ENCODE data around the gene ADAMTS4.

The ADAMTS4 gene

DNA sequence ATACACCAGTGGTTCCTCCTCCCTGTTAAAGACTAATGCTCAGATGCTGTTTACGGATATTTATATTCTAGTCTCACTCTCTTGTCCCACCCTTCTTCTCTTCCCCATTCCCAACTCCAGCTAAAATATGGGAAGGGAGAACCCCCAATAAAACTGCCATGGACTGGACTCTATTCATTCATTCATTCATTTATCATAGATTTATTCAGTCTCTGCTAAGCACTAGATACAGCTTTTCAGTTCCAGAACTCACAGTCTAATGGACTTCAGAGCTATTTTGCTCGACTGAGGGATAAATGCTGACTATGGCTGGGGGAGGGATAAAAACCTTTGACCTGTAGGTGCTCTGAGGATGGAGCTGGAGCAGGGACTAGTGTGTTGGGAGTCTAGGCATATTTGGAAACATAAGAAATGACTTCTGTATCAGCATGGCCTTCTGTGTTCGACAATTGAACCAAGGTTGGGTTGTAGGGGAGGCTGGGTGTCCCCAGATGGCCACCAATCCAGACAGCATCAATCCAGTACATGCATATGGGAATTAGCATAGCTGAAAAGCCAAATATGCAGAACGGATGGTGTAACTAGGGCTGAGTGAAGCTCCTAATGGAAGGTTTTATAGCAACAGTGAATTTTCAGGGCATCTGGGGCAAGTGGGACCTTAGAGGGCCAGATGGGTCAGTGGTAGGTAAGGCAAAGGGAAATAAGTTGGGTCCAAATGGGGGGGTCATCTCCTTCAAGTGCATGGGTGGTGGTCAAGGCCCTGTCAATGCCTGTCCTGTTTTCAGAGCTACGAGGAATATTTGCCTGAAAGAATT is 20.4 kb upstream of the ADAMTS4 start:
- no peak for DNase-seq

DNA sequence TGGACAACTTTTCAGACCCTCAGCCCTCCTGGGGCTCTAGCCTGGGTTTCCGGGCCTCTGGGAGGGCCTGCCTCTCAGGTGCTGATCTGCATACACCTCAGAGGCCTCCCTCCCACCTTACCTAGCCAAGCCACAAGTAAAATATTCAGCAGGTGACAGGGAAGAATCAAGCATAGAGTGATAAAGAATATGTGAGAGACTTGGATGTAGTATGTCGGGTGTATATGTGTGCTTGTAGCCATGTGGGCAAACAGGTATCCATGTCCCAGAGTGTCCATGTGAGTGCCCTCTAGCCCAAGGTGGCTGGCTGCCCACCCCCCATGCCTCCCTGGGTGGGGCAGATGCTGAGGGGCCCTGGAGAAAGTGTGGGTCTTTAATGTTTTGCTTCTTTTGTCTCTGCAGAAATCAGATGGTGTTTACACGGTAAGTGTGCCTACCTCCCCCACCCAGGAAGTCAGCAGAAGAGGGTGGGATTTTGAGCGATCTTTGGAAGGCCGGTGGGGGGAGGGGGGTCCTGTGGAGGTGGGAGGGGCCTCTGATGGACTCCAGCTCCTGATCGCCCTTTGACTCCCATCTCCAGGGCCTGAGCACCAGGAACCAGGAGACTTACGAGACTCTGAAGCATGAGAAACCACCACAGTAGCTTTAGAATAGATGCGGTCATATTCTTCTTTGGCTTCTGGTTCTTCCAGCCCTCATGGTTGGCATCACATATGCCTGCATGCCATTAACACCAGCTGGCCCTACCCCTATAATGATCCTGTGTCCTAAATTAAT is 19.6 kb upstream of the ADAMTS4 start:
- no peak for DNase-seq

DNA sequence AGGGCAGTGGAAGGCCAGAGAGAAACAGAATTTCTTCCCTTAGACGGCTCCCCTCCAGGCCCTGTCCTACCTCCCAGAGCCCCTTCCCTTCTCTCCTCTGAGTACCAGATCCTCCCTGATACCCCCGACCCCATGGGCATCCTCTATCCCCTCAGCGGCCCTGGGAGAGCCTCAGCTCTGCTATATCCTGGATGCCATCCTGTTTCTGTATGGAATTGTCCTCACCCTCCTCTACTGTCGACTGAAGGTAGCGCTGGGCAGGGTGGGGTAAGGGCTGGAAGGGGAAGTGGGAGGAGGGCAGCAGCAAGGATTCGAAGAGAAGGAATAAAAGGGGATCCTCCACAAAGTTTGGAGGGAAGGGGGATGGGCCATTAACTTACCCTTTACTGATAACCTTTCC is 19.0 kb upstream of the ADAMTS4 start:
- DNase-seq: no peak

DNA sequence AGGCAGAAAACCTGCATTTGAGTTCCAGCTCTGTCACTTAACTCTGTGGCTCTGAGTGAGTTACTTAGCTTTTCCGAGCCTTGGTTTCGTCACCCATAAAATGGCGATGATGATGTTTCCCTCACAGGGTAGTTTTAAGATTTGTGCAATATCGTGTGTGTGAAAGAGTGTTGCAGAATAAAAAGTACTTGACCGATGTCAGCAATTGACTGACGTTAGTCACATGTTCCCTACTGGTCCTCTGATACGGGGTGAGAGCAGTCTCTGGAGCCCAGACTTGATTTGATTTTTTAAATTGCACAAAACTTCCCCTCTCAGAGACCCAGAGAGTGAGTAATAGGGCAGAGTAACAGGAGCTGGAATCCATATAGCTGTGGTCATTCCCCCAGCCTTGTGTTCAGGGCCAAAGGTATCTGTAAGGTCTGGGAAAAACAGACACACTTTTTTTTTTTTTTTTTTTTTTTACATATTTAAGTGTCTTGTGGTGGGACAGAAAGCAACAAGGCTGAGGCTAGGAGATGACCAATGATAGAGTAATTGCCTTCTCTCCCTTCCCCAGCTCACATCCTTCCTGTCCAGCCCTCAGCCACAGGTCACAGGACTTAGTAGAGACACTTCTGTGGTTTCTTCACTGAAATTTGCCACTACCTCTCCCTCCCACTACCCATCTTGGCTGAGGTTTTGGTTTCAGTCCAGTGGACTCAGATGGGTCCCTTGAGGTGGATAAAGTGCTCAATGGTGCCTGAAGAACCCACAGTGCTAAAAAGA is 18.3 kb upstream of the ADAMTS4 start:
- DNase-seq: peak; percentile 14

DNA sequence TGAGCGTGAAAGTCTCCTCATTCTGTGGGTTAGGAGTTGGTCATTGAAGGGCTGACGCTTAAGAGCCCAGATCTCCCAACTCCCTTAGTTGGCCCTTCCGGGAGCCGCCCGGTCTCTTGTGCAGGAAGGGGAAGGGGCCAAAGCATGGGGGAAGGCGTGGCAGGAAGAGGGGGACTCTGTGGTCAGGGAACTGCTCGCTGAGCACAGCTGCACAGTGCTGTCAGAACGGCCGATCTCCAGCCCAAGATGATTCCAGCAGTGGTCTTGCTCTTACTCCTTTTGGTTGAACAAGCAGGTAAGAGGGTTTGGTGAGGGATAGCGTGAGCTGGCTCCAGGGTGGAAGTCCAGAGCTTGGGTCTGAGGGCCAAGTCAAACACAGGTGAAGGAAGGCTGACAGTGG is 16.2 kb upstream of the ADAMTS4 start, which contains the start of gene FCER1G:
TSS of gene FCER1G (plus strand) at position 220 of the 400 bp plus-strand sequence. CDS start at position 247, 27 bp downstream.
- no peak for DNase-seq

DNA sequence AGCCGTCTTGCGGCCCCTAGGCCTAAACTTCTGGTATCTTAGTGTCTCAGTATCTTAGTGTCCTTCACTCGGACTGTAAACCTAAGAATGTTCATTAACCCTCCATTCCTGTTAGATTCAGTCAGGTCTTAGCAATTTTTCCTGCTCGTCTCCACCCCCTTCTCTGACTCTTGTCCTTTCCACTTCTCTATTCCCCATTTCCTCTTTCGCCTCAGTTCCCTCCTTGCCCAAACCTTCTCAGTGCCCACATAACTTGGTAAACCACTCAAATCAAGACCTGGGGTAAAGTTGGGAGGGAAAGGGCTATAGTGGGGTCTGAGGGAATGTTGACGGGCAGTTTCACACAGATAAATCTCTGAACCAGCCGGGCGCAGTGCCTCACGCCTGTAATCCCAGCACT is 15.5 kb upstream of the ADAMTS4 start:
- DNase-seq: no peak

DNA sequence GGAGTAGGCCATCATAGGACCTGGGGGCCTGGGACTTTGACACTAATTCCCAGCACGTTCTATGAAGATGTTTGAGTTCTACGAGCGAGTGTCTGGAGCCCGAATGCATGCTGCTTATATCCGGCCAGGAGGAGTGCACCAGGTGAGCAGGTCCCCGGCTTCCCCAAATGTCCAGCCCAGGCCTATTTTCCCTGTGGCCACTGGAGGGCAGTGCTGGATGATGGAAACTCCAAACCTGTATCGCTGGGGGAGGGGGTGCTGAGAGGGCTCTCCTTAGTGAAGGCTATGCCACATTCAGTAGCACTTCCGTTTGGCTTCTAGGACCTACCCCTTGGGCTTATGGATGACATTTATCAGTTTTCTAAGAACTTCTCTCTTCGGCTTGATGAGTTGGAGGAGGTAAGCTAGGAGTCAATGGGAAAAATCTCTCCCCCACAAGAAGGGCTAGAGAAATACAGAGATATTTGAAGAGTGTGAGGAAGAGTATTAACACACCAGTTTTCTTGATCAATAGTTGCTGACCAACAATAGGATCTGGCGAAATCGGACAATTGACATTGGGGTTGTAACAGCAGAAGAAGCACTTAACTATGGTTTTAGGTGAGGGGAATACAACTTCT is 11.0 kb upstream of the ADAMTS4 start:
- DNase-seq: peak; percentile 74

DNA sequence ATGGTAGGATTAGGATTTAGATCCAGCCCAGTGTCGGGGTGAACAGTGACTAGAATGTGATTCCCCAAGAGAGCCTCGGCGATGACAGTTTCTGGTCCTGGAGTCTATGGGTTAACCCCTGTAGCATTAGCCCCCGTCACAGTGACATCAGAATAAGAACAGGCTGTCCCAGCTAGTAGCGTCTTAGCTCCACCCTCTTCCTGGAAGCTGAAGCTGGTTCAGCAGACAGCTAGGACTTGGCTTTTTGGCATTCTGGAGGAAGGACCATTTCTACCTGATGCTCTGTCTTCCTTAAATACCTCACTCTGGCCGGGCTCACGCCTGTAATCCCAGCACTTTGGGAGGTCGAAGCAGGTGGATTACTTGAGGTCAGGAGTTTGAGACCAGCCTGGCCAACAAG is 8.3 kb upstream of the ADAMTS4 start:
- DNase-seq: no peak

DNA sequence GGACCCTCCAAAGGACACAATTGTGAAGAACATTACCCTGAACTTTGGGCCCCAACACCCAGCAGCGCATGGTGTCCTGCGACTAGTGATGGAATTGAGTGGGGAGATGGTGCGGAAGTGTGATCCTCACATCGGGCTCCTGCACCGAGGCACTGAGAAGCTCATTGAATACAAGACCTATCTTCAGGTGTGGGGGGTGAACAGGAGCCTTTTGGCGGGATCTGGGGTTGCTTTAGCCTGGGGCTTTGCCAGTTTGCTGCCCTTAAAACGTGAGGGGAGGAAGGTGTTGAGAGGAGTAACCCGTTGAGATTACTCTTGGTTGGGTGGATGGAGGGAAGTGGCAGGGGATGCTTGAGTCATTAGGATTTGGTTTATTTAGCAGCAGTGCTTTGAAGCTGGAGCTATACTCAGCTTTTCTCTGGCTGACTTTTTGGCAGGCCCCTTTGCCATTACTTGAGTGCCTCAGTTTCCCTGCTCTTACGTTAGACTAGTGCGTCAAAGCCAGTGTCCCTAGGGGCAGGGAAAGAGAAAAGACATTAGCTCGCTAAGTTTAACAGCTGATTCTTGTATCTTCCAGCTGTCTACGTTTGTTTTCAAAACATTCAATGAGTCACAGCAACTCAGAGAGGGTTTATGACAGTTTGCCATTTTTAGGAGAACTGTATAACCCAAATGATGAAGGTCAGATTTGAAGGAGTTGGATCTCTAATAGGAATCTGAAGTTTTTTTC is 7.7 kb upstream of the ADAMTS4 start:
- DNase-seq: no peak

DNA sequence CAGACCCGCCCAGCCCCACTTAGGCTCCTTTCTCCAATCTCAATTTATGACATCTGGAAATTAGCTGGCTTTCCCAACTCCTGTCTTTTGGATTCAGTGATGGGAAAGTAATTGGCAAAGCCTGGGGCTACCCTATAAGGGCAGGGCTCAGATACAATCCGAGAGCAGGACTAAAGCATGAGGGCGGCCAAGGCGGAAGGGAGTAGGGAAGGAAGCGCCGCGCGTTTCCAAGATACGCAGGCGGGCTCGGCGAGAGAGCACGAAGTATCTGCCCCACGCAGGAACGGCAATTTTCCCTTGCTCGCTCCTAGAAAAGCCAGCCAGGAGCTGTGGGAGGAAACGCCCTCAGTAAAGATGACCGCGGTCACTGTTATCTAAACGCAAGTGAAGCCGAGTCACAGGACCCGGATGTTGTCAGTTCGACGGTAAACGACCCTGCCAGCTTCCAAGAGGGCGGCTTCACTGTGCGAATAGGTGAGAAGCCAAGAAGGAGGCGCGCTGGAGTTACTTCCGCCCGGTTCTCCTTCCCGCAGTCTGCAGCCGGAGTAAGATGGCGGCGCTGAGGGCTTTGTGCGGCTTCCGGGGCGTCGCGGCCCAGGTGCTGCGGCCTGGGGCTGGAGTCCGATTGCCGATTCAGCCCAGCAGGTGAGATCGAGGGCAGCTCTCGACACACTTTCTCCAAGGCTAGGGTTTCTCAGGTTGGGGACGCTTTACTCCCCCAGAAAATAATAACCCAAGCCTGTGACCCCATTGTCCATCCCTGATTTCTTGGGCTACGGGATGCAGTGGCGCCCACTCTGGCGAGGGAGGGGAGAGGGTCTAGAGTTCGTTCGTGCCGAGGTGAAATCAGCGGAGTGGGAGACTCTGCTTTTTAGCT is 3.2 kb upstream of the ADAMTS4 start, which contains the start of gene NDUFS2:
TSS of gene NDUFS2 (plus strand) at position 532 of the 877 bp plus-strand sequence. CDS start at position 551, 19 bp downstream.
- peak; percentile 96 for DNase-seq

DNA sequence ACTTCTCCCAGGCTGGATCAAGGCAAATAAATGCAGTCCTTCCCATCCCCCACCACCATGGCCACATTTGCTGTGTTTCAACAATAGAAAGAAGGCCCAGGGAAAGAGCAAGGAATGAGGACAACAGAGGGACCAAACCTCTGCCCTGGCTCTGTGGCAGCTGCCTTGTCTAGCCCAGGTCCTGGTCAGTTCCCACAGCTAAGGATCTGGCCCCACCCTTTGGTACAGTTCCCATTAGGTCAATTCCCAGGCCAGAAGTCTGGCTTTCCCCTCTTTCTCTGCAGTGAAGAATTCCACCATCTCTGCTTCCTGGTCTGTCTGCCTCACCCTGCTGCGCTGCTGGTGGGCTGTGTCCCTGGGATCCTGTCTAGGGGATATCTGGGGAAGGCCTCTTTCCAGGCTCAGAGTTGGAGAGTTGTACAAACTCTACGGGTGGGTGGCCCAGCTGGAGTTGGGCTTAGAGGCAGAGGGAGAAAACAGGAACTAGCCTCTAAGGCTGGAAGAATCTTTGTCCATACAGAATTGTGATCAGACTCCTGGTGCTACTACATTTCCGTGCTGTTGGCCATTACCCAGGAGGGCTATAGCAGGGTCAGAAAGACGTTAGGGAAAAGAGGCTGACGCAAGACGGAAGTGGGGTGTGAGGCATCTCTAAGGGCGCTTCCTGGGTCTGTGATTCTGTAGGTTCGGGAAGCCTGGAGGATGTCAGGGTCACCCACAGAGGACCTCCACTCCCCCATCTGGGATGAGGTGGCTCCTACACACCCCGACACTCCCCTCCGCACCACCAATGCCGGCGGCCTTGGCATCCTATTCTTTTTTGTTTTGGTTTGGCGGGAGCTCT is 2.4 kb upstream of the ADAMTS4 start:
- no peak for DNase-seq

DNA sequence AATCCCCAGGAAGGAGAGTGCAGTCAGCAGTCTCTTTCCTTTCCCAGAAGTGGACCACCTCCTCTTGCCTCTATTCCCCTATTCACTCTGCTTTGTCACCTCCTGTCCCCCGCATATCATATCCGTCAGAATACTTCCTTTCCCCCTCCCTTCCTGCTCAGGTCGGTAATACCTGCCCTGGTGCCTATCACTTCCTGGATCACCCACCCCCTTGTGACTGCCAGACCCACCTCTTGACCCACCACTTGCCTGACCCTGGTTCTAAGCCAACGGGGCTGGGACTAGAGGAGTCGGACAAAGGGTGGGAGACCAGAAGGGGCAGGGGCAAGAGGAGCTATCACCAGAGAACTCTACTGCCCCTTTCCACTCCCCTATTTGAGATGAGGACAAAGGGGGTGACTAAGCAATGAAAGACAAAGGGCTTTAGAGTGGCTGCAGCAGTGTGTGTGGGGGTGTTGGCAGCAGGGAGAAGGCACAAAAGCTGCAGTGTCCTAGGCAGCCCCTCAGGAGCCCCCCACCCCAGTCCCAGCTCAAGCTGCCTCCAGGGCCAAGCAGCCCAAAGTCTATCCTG is 1.7 kb upstream of the ADAMTS4 start:
- DNase-seq: no peak

DNA sequence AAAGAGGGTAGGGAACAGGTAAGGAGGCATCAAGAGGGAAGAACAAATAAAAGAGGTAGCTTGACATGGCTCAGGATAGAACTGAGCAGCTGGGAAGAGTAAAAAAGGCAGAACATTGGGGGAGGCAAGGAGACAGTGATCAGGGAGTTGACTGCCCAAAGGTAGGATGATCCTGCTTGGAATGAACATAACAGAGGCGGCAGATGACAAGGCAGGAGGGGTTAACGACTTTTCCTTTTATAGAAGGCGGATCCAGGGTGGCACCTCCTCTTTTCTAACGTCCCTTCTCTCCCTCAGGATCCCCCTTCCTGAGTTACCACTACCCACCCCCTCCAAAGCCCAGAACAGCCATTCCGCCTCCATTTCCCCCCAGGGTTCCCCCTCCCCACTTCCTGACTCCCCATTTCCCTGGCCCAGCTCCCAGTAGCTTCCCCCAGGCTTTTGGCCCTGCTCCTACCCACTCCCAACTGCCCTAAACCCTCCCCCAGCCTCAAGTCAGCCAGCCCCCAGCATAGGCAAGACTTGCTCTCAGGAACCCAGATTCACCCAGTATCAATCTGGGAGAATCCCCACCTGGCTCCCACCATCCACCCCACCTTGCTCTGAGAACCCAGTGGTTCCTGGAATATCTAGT is 769 bp upstream of the ADAMTS4 start:
- no peak for DNase-seq

DNA sequence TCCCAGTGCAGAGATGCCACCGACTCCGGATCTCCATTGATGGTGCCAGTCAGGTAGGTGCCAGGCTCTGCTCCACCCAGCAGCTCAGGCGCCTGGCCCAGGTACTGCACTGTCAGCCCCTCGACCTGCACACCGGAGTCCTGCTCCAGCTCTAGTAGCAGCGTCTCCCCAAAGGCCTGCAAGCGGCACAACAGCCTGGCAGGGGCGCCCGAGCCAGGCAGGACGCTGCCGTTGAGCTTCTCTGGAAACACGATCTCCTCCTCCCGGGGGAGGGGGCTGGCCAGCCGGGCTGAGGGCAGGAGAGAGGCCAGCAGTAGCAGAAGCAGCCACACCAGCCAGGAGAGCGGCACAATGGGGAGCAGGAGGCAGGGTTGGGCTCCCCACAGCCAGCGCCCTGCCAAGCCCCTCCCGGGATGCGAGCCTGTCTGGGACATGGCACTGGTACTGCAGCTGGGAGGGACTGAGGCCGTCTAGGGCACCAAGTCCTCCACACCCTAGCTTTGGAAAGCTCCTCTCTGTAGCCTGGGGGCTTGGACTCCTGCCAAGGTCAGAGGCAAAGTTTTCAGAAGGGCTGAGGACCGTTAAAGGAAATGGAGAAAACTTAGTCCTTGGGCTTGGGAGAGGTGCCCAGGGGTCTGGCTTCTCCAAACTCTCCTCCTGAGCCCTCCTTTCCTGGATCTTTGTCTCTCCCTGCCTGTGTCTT is 509 bp downstream of the ADAMTS4 start:
- DNase-seq: no peak

DNA sequence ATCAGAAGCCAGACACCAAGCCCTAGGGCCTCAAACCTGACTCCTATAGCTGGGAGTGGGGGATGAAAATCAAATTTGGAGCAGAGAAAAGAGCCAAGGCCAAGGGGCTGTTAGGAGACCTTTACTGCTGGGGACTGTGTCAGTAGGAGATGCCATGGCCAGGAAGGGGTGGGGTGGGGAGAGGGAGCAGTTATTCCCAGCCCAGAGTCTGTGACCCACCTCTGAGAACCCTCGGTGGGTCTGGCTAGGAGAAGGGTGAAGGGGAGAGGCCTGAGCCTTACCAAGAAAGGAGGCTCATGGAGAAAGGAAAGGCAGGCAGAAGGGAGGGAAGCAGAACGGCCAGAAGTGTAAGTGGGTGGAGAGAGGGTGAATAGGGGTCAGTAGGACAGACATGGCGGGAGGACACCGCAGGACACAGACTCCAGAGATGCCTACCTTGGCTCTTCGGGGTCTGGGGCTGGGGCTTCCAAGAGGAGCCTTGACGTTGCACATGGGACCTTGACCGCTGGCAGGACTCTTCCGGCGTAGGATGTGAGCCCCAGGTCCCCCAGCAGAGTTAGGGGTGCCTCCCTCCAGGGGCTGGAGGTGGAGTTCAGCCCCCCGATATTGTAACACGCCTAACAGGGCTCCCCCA is 1.2 kb downstream of the ADAMTS4 start:
- no peak for DNase-seq

DNA sequence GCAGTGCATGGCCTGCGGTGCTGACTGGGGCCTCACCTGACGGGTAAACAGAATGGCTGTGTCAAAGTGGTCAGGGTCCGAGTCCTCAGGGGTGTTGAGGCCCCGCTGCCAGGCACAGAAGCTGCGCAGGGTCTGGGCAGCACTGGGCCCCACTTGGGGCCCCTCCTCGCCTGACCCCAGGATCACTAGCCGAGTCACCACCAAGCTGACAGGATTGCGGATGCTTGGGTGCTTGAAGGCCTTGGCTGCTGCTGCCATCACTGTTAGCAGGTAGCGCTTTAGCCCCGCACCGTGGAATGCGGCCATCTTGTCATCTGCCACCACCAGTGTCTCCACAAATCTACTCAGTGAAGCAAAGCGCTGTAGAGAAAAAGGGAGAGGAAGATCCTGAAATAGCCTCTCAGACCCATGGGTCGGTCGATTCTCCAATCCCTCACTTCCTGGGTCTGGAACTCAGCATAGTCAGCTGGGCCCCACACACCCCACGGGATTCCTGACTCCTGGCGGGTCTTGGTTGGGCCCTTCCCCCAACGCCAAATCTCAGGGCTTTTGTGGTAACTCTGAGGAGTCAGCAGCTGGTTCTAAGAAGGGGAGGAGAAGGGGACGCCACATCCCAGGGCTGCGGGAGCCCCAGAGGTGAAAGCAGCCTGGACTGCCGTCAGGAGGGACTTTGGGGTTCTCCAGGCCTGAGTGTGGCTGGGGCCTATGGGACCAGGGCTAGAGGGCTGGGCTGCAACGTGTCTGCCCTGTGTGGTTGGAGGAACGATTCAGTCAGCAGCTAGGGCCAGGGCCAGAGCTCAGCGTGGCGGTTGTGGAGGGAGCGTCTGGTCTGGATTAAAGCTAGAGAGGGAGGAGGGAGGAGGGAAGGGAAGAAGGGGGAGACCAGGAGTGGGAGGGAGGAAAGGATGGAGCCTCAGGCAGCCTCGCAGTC is 2.1 kb downstream of the ADAMTS4 start:
- no peak for DNase-seq

DNA sequence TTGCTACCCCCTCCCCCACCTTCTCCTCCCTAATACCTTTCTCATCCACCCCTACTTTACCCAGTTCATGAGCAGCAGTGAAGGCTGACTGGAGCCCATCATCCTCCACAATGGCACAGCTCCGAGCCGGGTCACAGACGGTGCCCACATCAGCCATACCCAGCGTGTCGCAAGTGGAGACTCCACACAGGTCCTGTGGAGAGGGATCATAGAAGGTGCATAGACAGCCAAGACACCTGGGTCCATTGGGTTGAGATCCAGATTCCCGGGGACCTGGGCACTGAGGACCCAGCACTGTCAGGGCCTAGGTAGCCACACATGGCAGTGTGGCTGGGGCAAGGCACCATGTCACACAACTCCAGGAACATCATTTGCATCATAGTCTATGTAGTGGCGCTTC is 2.7 kb downstream of the ADAMTS4 start:
- no peak for DNase-seq
